DLD1 (cell line): ENCODE measurements around the gene DGKK.

Experiments used
- in situ Hi-C: cut with HindIII; loops from 2 replicates; pipeline ENCODE4 v1.10.0; 2017; ENCODE audit warnings: low sequenced_read_pairs

DGKK gene, protein sequence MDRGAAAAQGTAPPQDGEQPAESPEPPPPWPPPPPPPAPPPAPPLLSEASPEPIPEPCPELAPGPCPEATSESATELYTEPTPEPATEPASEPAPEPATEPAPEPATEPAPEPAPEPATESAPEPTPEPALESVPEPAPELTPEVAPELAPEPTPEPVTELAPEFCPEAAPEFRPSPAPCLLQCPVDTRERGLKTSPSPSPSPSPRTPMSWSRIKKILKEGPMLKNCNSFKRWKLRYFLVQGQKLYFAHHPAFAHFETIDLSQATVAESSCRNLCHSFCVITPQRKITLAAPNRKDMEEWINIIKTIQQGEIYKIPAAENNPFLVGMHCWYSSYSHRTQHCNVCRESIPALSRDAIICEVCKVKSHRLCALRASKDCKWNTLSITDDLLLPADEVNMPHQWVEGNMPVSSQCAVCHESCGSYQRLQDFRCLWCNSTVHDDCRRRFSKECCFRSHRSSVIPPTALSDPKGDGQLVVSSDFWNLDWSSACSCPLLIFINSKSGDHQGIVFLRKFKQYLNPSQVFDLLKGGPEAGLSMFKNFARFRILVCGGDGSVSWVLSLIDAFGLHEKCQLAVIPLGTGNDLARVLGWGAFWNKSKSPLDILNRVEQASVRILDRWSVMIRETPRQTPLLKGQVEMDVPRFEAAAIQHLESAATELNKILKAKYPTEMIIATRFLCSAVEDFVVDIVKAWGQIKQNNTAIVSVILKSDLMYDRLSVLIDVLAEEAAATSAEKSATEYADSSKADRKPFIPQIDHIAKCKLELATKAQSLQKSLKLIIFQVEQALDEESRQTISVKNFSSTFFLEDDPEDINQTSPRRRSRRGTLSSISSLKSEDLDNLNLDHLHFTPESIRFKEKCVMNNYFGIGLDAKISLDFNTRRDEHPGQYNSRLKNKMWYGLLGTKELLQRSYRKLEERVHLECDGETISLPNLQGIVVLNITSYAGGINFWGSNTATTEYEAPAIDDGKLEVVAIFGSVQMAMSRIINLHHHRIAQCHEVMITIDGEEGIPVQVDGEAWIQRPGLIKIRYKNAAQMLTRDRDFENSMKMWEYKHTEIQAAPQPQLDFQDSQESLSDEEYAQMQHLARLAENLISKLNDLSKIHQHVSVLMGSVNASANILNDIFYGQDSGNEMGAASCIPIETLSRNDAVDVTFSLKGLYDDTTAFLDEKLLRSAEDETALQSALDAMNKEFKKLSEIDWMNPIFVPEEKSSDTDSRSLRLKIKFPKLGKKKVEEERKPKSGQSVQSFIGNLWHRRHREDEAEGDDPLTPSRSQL

DNA sequence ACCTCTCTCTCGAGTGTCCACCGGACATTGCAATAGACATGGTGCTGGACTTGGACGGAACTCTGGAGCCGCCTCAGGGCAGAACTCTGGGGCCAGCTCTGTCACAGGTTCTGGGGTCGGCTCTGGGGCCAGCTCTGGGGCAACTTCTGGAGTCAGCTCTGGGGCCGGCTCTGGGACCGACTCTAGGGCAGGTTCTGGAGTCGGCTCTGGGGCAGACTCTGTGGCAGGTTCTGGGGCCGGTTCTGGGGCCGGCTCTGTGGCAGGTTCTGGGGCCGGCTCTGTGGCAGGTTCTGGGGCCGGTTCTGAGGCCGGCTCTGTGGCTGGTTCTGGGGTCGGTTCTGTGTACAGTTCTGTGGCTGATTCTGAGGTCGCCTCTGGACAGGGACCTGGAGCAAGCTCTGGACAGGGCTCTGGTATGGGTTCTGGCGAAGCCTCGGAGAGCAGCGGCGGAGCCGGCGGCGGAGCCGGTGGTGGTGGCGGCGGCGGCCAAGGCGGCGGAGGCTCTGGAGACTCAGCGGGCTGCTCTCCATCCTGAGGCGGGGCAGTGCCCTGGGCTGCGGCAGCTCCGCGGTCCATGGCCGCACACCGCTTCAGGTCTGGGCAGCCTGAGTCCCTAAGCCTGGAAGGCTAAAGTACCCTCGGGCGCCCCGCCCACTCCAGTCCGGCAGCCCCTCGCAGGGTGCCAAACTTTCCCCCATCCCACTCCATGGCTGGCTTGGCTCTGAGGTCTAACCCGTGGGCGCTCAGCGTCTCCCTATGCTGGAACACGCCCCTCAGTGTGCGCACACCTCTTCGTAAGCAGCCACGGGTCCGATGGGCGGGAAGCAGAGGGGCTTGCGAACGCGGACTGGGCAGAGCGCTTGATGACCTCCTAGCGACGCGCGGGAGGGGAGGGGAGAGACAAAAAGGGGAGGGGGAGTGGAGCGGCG, at the start of gene DGKK:
DGKK (minus strand) TSS at position 723 of the 929 bp plus-strand sequence; CDS start at position 576, 147 bp downstream.
- in situ Hi-C loops, result no loop called here

DNA sequence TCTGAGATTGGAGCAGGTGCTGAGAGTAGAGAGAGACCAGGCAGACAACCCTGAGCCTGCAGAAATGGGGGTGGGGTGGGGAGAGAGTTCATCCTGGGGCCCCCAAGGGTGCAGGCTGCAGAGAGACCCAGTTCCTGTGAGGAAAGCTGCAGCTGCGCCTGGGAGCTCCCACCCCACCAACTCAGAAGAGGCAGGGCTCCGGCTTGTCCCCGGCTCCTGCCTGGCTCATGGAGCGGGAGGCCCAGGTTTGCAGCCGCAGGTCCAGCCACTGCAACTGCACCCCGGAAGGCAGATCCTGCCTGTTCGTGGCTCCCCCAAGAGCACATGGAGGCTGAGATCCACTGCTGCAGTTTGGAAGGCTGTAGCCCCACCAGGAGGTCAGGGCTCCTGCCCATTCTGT, 44.2 kb upstream of the DGKK start:
- in situ Hi-C loops, result no loop called here

DNA sequence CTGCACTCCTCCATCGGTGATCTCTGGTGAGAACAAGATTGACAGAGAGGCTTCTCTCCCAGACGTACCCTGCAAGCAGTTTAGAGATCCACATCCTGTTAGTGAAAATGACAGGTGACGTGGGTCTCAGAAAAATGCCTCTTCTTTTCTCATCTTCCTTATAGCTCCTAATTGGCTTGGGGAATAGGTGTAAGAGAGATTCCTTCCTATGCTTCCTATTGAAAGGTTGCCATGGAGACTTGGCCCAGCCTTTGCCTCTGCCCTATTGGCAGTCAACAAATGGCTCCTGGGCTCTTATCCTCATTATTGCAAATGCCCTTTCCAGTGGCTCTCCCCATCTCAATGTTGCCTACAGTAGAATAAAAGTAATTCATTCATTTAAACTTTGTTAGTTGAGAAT, 26.5 kb upstream of the DGKK start:
- in situ Hi-C loops, result no loop called here

DNA sequence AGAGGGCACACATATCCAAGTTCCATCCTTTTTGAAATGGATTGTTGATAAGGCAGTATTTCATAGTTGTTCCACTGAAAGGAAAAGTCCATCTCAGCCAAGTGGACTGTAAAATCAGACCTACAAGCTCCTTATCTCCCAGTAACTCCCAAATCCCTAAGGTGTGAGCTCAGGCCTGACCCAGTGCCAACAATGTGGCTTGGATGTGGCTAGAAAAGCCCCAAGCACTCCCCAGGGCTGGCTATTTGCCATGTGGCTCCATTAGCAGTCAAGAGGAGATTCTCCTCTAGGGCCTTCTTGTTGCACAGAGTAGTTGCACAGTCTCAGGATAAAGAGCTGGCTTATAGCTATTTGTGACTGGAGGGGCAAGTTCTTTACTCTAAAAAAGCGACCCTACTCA, 25.0 kb upstream of the DGKK start:
- in situ Hi-C loops, result no loop called here

DNA sequence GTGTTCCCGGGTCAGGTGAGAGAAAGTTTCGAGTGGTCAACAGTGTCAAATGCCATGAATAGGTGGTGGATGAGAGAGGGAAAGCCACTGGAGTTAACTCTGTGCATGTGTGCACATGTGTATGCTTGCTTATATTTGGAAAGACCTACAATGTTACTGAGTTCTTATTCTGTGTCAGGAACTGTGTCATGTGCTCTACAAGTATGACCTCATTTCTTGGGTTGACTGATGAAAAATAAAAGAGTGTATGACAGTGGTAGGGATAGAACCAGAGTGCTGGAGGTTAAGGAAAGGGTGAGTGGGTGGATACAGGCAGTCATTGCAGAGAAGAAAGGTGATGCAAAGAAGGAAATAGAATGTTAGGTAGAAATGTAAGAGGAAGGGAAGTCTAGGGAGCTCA, 22.1 kb upstream of the DGKK start:
- in situ Hi-C loops, result no loop called here

DNA sequence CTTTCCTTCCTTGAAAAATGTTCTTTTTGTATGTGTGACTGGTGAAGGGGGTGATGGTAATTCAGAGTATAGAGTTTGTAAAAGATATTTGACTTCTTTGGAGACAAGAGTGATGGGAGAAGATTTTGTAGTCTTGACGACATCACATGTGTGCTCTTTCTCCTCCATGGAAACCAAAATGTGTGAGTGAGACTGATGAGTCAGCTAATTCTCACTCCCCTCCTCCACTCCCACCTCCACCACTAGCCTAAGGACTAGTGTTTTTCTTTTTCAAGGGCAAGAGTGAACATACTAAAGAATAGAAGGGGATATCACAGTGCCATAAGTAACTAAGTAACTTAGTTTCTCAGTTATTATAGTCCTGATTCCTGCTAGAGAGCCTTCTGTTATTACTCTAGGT, 14.0 kb upstream of the DGKK start:
- in situ Hi-C loops, result no loop called here

DNA sequence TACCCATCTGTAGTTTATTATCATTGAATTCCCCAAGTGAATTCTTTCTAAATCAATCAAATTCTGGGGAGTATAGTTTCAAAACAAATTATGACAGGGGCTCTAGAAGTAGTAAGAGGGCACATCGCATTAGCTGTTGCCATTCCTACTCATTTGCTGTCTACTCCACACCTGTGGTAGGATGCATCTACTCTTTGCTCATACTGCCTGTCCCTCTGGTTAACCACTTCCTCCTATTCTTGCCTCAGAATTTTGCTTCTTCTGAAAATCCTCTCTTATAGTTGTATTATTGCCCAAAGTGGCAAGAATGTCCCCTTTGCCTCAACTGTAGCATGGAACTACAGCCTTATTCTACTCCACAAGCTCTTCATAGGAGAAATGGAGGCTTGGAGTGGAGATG, 12.7 kb upstream of the DGKK start:
- in situ Hi-C loops, result no loop called here

DNA sequence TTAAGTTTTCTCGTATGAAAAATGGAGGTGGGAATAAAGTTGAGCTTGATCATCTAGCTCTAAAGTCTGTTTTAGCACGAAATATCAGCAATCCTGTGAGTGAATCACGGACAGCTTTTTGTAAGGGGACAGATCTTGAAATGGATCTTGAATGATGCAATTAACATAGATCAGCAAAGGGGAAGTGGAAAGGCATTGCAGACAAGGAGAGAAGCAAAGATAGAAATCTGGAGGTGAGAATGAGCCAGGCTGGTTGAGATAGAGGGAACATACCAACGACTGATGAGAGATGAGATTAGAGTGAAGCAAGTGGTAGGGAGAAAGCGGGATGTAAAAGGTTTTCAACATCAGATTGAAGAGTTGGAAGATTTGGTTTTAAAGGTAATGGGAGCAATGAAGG, 4.6 kb upstream of the DGKK start:
- in situ Hi-C loops, result no loop called here

DNA sequence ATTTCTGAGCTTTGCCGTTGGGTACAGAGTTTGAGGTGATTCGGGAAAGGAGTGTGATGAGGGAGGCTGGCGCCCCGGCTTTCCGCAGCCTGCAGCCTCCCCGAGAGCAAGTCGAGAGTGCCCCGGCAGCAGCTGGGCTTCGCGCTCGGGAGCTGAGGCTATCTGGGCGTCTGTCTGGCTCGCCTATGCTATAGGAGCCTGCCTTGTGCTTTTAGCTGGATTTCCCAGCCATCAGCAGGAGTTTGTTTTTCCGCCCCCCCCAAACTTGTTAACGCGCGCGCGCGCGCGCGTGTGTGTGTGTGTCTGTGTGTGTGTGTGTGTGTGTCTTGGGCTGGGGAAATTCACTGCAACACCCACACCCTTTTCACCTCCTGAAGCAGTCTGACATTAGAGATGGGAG, 765 bp upstream of the DGKK start:
- in situ Hi-C loops, result no loop called here

DNA sequence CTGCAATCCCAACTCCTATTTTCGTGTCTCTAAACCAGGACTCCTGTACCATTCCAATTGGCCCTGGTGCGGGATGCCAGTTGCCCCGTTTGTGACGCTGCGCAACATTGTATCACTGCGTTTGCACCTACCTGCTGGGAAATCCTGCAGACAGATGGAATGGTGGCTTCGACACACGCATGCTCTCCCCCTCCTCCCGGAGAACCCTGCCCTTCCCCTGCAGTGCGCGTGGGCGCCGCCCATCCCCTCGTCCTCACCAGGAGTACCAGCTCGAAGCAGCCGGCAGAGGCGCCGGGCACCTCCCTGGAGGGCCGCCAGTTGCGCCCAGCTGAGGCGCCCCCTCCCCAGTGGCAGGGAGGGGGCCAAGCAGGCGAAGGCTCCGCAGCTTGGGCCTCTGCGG, 1.4 kb downstream of the DGKK start:
- in situ Hi-C loops, result no loop called here

DNA sequence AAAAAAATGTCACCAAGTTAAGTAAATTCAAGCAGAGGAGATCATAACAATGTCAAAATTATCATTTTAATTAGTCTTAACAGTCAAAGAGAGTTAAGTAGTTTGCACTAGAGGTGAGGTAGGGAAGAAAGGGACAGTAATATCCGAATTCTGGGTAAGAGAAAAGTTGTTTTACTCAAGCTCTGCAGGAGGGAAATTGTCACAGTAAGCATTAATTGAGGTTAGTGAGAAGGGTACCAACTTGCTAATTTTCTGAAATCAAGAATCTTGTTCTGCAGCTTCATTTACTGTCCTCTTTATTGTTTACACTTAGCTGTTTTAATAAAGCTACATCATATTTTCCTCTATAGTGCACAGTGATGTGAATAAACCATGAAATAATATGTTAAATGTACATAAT, 11.0 kb downstream of the DGKK start:
- in situ Hi-C loops, result no loop called here

DNA sequence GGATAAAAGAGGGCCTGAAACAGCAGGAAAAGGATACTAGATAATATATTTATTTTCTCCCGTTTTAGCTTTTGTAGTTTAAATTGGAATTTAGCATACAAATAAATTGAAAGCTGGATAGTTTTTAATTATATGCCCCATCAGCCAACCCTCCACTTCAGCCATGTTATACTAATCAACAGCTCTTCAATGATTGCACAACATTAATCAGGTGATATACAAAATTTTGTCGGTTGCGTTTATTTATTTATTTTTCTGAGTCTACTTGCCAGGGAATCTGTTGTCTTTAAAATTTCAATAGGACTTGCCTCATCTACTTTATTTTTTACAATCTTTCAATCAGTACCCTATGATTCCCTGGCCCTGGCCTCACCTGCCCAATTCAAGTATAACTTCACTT, 12.1 kb downstream of the DGKK start:
- in situ Hi-C loops, result no loop called here

DNA sequence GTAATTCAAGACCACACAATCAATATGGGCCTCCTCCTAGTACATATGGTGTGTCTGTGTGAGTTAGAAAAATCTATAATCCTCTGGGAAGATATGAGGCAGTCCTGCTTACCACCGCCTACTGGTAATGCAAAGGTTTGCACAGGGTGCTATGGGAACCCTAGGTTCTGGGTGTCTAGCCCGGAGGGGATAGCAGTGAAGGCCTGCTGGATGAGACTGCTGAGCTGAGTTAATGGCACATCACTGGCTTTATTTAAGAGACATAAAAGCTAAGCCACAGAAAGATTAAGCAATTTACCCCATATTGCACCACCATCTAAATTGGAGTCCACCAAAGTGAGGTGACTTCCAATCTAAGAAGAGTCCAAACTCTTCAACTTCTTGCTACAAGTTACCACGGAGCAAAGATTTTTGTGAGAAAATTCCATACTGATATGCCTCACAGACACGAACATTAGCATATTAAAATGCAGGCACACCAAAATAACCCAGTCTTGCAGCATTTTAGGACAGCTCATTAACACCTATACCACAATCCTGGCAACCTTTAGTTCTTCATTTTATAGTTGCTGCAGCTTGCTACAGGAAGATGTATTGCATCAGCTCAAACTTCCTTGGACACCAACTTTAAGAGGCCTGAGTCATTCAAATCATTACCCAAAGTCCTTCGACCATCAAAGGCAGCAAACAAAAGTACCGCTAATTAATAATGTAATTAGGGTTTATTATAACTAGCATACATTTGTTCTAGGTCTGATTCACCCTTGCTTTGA, 13.7 kb downstream of the DGKK start:
- in situ Hi-C loops, result no loop called here

DNA sequence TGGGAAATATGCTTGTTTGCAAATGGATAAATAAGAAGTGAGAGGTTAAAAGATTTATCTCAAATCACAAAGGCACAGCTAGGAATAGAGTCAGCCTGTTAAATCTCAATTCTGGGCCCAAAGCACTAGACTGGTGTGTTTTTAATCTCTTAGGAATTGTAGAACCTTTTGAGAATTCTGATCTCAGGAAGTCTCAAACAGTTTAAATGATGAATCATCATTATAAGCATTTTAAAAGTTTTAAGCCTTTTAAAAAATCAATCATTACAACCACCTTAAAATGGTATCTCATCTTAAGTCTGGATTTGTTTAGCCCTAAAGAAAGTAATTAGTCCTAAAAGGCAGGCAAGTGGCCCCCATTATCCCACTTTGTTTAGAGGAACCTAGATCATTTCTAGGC, 17.8 kb downstream of the DGKK start:
- in situ Hi-C loops, result no loop called here

DNA sequence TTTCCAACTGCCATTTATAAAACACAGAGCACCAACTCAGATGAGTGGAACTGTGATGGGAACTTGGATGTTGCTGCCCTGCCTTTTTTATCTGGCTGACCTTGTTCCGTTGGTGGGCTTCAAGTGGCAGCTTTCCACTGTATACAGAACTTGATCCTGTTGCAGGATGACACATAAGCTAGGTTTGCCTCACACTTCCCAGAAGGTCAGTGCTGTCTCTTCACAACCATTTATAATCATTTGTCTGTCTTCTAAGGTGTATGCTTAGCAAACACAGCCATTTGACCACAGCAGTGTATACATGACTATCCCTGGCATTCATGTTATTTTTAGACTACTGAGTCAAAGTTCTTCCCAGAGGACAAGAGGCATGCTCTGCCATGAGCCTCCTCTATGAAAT, 20.3 kb downstream of the DGKK start:
- in situ Hi-C loops, result no loop called here

DNA sequence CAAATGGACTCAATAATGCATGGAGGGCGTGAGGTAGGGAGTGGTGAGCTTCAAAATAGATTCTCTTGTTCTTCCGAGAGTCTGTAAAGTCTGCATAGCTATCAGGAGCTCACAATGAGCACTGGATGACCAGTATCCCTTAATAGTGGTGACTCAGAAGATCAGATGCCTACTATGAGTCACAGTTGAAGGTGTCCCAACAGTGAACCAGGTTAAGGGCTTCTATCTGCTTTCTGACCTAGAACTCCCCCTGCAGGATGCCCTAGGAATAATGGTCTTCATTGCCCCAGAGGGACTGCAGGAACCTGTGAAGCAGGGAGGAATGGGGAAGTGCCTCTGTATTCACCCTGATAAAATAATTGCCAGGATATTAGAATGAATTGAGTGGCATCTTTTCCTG, 22.1 kb downstream of the DGKK start:
- in situ Hi-C loops, result no loop called here

DNA sequence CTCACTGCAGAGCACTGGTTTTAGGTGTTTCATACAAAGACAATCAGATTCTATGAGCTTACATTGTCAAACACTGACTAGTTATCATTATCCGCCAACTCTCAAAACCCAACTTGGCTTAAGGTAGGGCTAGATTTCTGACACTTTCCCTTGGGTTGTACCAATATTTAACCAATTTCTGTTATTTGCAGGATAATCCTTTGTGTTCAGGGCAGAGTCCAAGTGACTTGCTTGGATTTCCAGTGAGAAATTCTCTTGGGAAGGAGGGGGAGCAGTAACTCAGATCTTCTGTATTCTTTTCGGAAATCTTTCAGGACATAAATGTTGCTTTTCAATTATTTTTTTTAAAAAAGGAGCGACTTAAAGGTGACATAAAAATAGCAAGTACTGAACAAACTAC, 23.1 kb downstream of the DGKK start:
- in situ Hi-C loops, result no loop called here

DNA sequence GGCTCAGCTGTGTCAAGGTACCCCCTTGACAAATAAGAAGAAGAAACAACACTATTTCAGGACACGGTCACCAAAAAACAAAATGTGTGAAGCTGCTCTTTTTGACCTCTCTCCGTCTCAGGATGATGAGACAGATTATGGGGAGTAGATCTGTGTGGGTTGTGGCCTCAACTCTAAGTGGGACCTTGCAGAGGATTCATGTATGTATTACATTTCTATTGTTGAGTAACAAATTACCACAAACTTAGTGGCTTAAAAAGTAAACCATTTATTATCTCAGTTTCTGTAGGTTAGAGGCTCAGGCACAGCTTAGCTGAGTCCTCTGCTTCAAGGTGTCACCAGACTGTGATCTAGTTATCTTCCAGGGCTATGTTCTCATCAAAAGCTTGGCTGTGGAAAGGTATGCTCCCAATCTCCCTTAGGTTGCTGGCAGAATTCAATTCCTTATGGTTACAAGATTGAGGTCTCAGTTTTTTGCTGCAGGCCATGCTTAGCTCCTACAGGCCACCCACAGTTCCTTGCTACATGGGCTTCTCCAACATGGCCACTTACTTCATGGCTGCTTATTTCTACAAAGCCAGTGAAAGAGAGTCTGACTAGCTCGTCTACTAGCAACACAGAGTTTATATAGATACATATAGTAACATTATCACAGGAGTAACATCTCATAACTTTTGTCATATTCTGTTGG, 28.1 kb downstream of the DGKK start:
- in situ Hi-C loops, result no loop called here

DNA sequence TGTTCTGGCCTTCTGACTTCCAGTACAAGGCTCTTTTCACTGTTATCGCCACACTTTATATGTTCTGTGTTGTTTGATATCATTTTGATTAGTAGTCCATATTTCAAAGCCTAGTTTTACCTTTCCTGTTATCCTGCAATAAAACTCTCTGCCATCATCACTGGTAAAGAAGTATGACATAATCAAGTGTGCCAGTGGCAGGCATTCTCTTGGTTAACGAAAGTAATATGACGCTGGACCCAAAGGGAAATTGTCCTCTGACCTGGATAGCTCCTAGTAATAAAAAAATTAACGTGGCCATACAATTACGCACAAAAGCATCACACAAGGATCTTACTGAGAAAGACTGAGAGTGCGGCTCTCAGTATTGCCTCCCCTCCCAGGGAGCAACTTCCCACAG, 33.8 kb downstream of the DGKK start:
- in situ Hi-C loops, result no loop called here
